ENCODE results near the gene ZFP64. TPM values are rescaled to one million over a fixed set of nuclear protein-coding genes. Genes with fewer than 3 reads are reported as not detected.

ZFP64 gene
- polyA plus RNA-seq, 4 donors, result 4.1 to 12.6 (median 7.5) TPM

- Histone ChIP-seq H3K4me1 (ENCODE audit: control insufficient read depth in 3 of 3, insufficient read depth in 2 of 3, low read depth in 1 of 3, low read length in 2 of 3) (no peaks in the 10 kb centered on the region), H3K9me3 (ENCODE audit: control insufficient read depth in 2 of 2, insufficient read depth in 1 of 2, low read depth in 1 of 2, low read length in 1 of 2) (no peaks in the 10 kb centered on the region), H3K36me3 (ENCODE audit: control insufficient read depth in 3 of 3, insufficient read depth in 2 of 3, low read depth in 1 of 3, low read length in 3 of 3) (peaks cover 0 to 2% (median 0%) of the 10 kb centered on the region in 3 donors), H3K4me3 (ENCODE audit: low read depth in 1 of 3, low read length in 3 of 3) (no peak overlapping the region), H3K27ac (ENCODE audit: low read depth in 1 of 3, low read length in 2 of 3) (no peak overlapping the region), H3K27me3 (ENCODE audit: control insufficient read depth in 3 of 3, insufficient read depth in 3 of 3, low read length in 3 of 3) (no peaks in the 10 kb centered on the region)
- FAIRE-seq, result no peak
- no peak for DNase-seq
- WGBS, 3 donors, result 64 to 83% (median 76%) methylated on average over 4 of the region's 4 CpGs
Observed at GRCh38 chr20:52127309-52127708, 64.3 kb downstream of the ZFP64 start.

- H3K36me3 ChIP-seq (ENCODE audit: control insufficient read depth in 3 of 3, insufficient read depth in 2 of 3, low read depth in 1 of 3, low read length in 3 of 3), result peaks cover 0 to 2% (median 0%) of the 10 kb centered on the region in 3 donors
- H3K27me3 ChIP-seq (ENCODE audit: control insufficient read depth in 3 of 3, insufficient read depth in 3 of 3, low read length in 3 of 3), result no peaks in the 10 kb centered on the region
- no peaks in the 10 kb centered on the region for H3K4me1 ChIP-seq (ENCODE audit: control insufficient read depth in 3 of 3, insufficient read depth in 2 of 3, low read depth in 1 of 3, low read length in 2 of 3)
- H3K9me3 ChIP-seq (ENCODE audit: control insufficient read depth in 2 of 2, insufficient read depth in 1 of 2, low read depth in 1 of 2, low read length in 1 of 2), result peaks cover 0 to 3% of the 10 kb centered on the region in 2 donors
- no peak overlapping the region for H3K27ac ChIP-seq (ENCODE audit: low read depth in 1 of 3, low read length in 2 of 3)
- no peak overlapping the region for H3K4me3 ChIP-seq (ENCODE audit: low read depth in 1 of 3, low read length in 3 of 3)
- FAIRE-seq, result no peak
- no peak for DNase-seq
- 89 to 91% (median 91%) methylated on average over 3 of the region's 3 CpGs for WGBS, 3 donors
Observed at GRCh38 chr20:52124821-52125220, 66.8 kb downstream of the ZFP64 start.

GRCh38 chr20:52118696-52119095, 72.9 kb downstream of the ZFP64 start:
- Histone ChIP-seq H3K27me3 (ENCODE audit: control insufficient read depth in 3 of 3, insufficient read depth in 3 of 3, low read length in 3 of 3) (no peaks in the 10 kb centered on the region), H3K4me1 (ENCODE audit: control insufficient read depth in 3 of 3, insufficient read depth in 2 of 3, low read depth in 1 of 3, low read length in 2 of 3) (no peaks in the 10 kb centered on the region), H3K36me3 (ENCODE audit: control insufficient read depth in 3 of 3, insufficient read depth in 2 of 3, low read depth in 1 of 3, low read length in 3 of 3) (peaks cover 0 to 2% (median 2%) of the 10 kb centered on the region in 3 donors), H3K9me3 (ENCODE audit: control insufficient read depth in 2 of 2, insufficient read depth in 1 of 2, low read depth in 1 of 2, low read length in 1 of 2) (peaks cover 0 to 3% of the 10 kb centered on the region in 2 donors), H3K27ac (ENCODE audit: low read depth in 1 of 3, low read length in 2 of 3) (no peak overlapping the region), H3K4me3 (ENCODE audit: low read depth in 1 of 3, low read length in 3 of 3) (no peak overlapping the region)
- FAIRE-seq, result no peak
- DNase-seq, result no peak
- WGBS, 3 donors, result 82 to 91% (median 83%) methylated on average over 5 of the region's 5 CpGs

GRCh38 chr20:52118016-52118623, 73.5 kb downstream of the ZFP64 start:
- FAIRE-seq (no peak), DNase-seq (no peak)
- WGBS, 3 donors, result 88 to 93% (median 91%) methylated on average over 2 of the region's 2 CpGs
- peaks cover 0 to 2% (median 0%) of the 10 kb centered on the region in 3 donors for H3K36me3 ChIP-seq (ENCODE audit: control insufficient read depth in 3 of 3, insufficient read depth in 2 of 3, low read depth in 1 of 3, low read length in 3 of 3)
- H3K4me1 ChIP-seq (ENCODE audit: control insufficient read depth in 3 of 3, insufficient read depth in 2 of 3, low read depth in 1 of 3, low read length in 2 of 3), result no peaks in the 10 kb centered on the region
- no peaks in the 10 kb centered on the region for H3K27me3 ChIP-seq (ENCODE audit: control insufficient read depth in 3 of 3, insufficient read depth in 3 of 3, low read length in 3 of 3)
- no peak overlapping the region for H3K4me3 ChIP-seq (ENCODE audit: low read depth in 1 of 3, low read length in 3 of 3)
- peaks cover 0 to 3% of the 10 kb centered on the region in 2 donors for H3K9me3 ChIP-seq (ENCODE audit: control insufficient read depth in 2 of 2, insufficient read depth in 1 of 2, low read depth in 1 of 2, low read length in 1 of 2)
- no peak overlapping the region for H3K27ac ChIP-seq (ENCODE audit: low read depth in 1 of 3, low read length in 2 of 3)

GRCh38 chr20:52110456-52110855, 81.1 kb downstream of the ZFP64 start:
- Histone ChIP-seq H3K27ac (ENCODE audit: low read depth in 1 of 3, low read length in 2 of 3) (no peak overlapping the region), H3K4me3 (ENCODE audit: low read depth in 1 of 3, low read length in 3 of 3) (no peak overlapping the region), H3K4me1 (ENCODE audit: control insufficient read depth in 3 of 3, insufficient read depth in 2 of 3, low read depth in 1 of 3, low read length in 2 of 3) (peaks cover 0 to 8% (median 0%) of the 10 kb centered on the region in 3 donors), H3K36me3 (ENCODE audit: control insufficient read depth in 3 of 3, insufficient read depth in 2 of 3, low read depth in 1 of 3, low read length in 3 of 3) (peaks cover 0 to 3% (median 0%) of the 10 kb centered on the region in 3 donors), H3K27me3 (ENCODE audit: control insufficient read depth in 3 of 3, insufficient read depth in 3 of 3, low read length in 3 of 3) (peaks cover 4 to 14% (median 7%) of the 10 kb centered on the region in 3 donors), H3K9me3 (ENCODE audit: control insufficient read depth in 2 of 2, insufficient read depth in 1 of 2, low read depth in 1 of 2, low read length in 1 of 2) (no peaks in the 10 kb centered on the region)
- DNase-seq, result no peak
- WGBS, 3 donors, result 93 to 98% (median 97%) methylated on average over 6 of the region's 6 CpGs
- FAIRE-seq, result no peak

- Histone ChIP-seq H3K9me3 (ENCODE audit: control insufficient read depth in 2 of 2, insufficient read depth in 1 of 2, low read depth in 1 of 2, low read length in 1 of 2) (no peaks in the 10 kb centered on the region), H3K36me3 (ENCODE audit: control insufficient read depth in 3 of 3, insufficient read depth in 2 of 3, low read depth in 1 of 3, low read length in 3 of 3) (peaks cover 0 to 3% (median 0%) of the 10 kb centered on the region in 3 donors), H3K4me3 (ENCODE audit: low read depth in 1 of 3, low read length in 3 of 3) (peak overlapping the region in 1 of 3 donors; percentile 36), H3K4me1 (ENCODE audit: control insufficient read depth in 3 of 3, insufficient read depth in 2 of 3, low read depth in 1 of 3, low read length in 2 of 3) (peaks cover 0 to 24% (median 4%) of the 10 kb centered on the region in 3 donors), H3K27me3 (ENCODE audit: control insufficient read depth in 3 of 3, insufficient read depth in 3 of 3, low read length in 3 of 3) (peaks cover 10 to 52% (median 20%) of the 10 kb centered on the region in 3 donors), H3K27ac (ENCODE audit: low read depth in 1 of 3, low read length in 2 of 3) (no peak overlapping the region)
- FAIRE-seq (no peak), DNase-seq (peak in 1 of 2 donors; percentile 32)
- 6 to 12% (median 10%) methylated on average over 46 to 47 of the region's 47 CpGs for WGBS, 3 donors
Observed at GRCh38 chr20:52105442-52106422, 85.8 kb downstream of the ZFP64 start.

GRCh38 chr20:52104546-52105441, 86.8 kb downstream of the ZFP64 start:
- Histone ChIP-seq H3K27ac (ENCODE audit: low read depth in 1 of 3, low read length in 2 of 3) (no peak overlapping the region), H3K9me3 (ENCODE audit: control insufficient read depth in 2 of 2, insufficient read depth in 1 of 2, low read depth in 1 of 2, low read length in 1 of 2) (no peaks in the 10 kb centered on the region), H3K4me3 (ENCODE audit: low read depth in 1 of 3, low read length in 3 of 3) (peak overlapping the region in 2 of 3 donors; percentile 20 to 36), H3K27me3 (ENCODE audit: control insufficient read depth in 3 of 3, insufficient read depth in 3 of 3, low read length in 3 of 3) (peaks cover 10 to 52% (median 20%) of the 10 kb centered on the region in 3 donors), H3K4me1 (ENCODE audit: control insufficient read depth in 3 of 3, insufficient read depth in 2 of 3, low read depth in 1 of 3, low read length in 2 of 3) (peaks cover 0 to 24% (median 4%) of the 10 kb centered on the region in 3 donors), H3K36me3 (ENCODE audit: control insufficient read depth in 3 of 3, insufficient read depth in 2 of 3, low read depth in 1 of 3, low read length in 3 of 3) (no peaks in the 10 kb centered on the region)
- 1 to 6% (median 4%) methylated on average over 70 to 82 of the region's 82 CpGs for WGBS, 3 donors
- FAIRE-seq, result no peak
- DNase-seq, result peak in 1 of 2 donors; percentile 44

Data from small intestine (tissue), 7 donors.